Trophoblast cell (in vitro differentiated cells and primary cell): ENCODE measurements around the gene SRSF5.

ENCODE experiments used
- DNase-seq, 2 donors: peaks; one replicate each; pipeline ENCODE4 v3.0.0-alpha.2; 2016
- H2AFZ ChIP-seq: 2 replicates; pipeline ENCODE4 v1.6.1; 2013; ENCODE audit warnings: low read length, moderate library complexity, mild to moderate bottlenecking; ENCODE audit not compliant: insufficient read depth, poor library complexity
- H2AK5ac ChIP-seq: 2 replicates; pipeline ENCODE4 v1.6.1; 2013; ENCODE audit warnings: mild to moderate bottlenecking, low read length
- H2BK120ac ChIP-seq: 2 replicates; pipeline ENCODE4 v1.6.1; 2013; ENCODE audit warnings: low read length, mild to moderate bottlenecking, moderate library complexity; ENCODE audit not compliant: insufficient read depth, poor library complexity
- H2BK12ac ChIP-seq: 2 replicates; pipeline ENCODE4 v1.6.1; 2013; ENCODE audit warnings: mild to moderate bottlenecking, low read length, moderate library complexity
- H2BK5ac ChIP-seq: 2 replicates; pipeline ENCODE4 v1.6.1; 2013; ENCODE audit warnings: low read length, low read depth, moderate library complexity, mild to moderate bottlenecking; ENCODE audit not compliant: poor library complexity
- H3K14ac ChIP-seq: 2 replicates; pipeline ENCODE4 v1.6.1; 2013; ENCODE audit warnings: mild to moderate bottlenecking, low read length
- H3K18ac ChIP-seq: 2 replicates; pipeline ENCODE4 v1.6.1; 2013; ENCODE audit warnings: mild to moderate bottlenecking, low read length
- H3K23ac ChIP-seq: 2 replicates; pipeline ENCODE4 v1.6.1; 2013; ENCODE audit warnings: low read length
- H3K27ac ChIP-seq: 2 replicates; pipeline ENCODE4 v1.5.1; 2013; ENCODE audit warnings: low read depth, mild to moderate bottlenecking, inconsistent platforms, low read length, moderate library complexity
- H3K27me3 ChIP-seq: 2 replicates; pipeline ENCODE4 v1.6.1; 2013; ENCODE audit warnings: inconsistent platforms, mild to moderate bottlenecking, low read length, moderate library complexity; ENCODE audit not compliant: insufficient read depth
- H3K36me3 ChIP-seq, 2 experiments: 1 replicate in 1 of 2; 2 replicates in 1 of 2; pipeline ENCODE4 v1.6.1; 2013; ENCODE audit warnings: low read length in 2 of 2, mild to moderate bottlenecking in 2 of 2, moderate library complexity in 1 of 2; ENCODE audit not compliant: insufficient read depth in 2 of 2, control insufficient read depth in 1 of 2
- H3K4ac ChIP-seq: 2 replicates; pipeline ENCODE4 v1.6.1; 2013; ENCODE audit warnings: low read depth, mild to moderate bottlenecking, low read length, moderate library complexity
- H3K4me1 ChIP-seq, 2 experiments: 1 replicate in 1 of 2; 2 replicates in 1 of 2; pipeline ENCODE4 v1.6.1; 2013; ENCODE audit warnings: low read length in 2 of 2, mild to moderate bottlenecking in 2 of 2, moderate library complexity in 1 of 2; ENCODE audit not compliant: insufficient read depth in 2 of 2, control insufficient read depth in 1 of 2
- H3K4me2 ChIP-seq: 2 replicates; pipeline ENCODE4 v1.6.1; 2013; ENCODE audit warnings: inconsistent platforms, mild to moderate bottlenecking, low read length, moderate library complexity
- H3K4me3 ChIP-seq: 2 replicates; pipeline ENCODE4 v1.5.1; 2013; ENCODE audit warnings: mild to moderate bottlenecking, low read depth, low read length, inconsistent platforms
- H3K79me1 ChIP-seq: one replicate; pipeline ENCODE4 v1.6.1; 2013; ENCODE audit warnings: low read length
- H3K79me2 ChIP-seq: 2 replicates; pipeline ENCODE4 v1.6.1; 2013; ENCODE audit warnings: low read length, mild to moderate bottlenecking; ENCODE audit not compliant: control insufficient read depth, insufficient read depth, poor library complexity
- H3K9ac ChIP-seq: 2 replicates; pipeline ENCODE4 v1.6.1; 2013; ENCODE audit warnings: mild to moderate bottlenecking, low read length
- H3K9me3 ChIP-seq: 2 replicates; pipeline ENCODE4 v1.6.1; 2013; ENCODE audit warnings: low read depth, mild to moderate bottlenecking, control low read depth, inconsistent platforms, low read length; ENCODE audit not compliant: insufficient read depth
- H4K12ac ChIP-seq: 2 replicates; pipeline ENCODE4 v1.6.1; 2013; ENCODE audit warnings: low read depth, mild to moderate bottlenecking, low read length, moderate library complexity
- H4K8ac ChIP-seq: 2 replicates; pipeline ENCODE4 v1.6.1; 2013; ENCODE audit warnings: low read depth, mild to moderate bottlenecking, low read length, moderate library complexity
- H4K91ac ChIP-seq: one replicate; pipeline ENCODE4 v1.6.1; 2013; ENCODE audit warnings: low read depth, mild to moderate bottlenecking, low read length, moderate library complexity
- WGBS: extraction: QIAGEN DNeasy Blood & Tissue Kit; methylation state at CpG from one replicate; pipeline ENCODE4 v1.1.7; 2013; ENCODE audit warnings: missing lambda C conversion rate; ENCODE audit not compliant: insufficient read length, insufficient coverage; ENCODE audit errors: extremely low coverage; 5-methylcytosine and 5-hydroxymethylcytosine counted together

SRSF5 gene

DNA sequence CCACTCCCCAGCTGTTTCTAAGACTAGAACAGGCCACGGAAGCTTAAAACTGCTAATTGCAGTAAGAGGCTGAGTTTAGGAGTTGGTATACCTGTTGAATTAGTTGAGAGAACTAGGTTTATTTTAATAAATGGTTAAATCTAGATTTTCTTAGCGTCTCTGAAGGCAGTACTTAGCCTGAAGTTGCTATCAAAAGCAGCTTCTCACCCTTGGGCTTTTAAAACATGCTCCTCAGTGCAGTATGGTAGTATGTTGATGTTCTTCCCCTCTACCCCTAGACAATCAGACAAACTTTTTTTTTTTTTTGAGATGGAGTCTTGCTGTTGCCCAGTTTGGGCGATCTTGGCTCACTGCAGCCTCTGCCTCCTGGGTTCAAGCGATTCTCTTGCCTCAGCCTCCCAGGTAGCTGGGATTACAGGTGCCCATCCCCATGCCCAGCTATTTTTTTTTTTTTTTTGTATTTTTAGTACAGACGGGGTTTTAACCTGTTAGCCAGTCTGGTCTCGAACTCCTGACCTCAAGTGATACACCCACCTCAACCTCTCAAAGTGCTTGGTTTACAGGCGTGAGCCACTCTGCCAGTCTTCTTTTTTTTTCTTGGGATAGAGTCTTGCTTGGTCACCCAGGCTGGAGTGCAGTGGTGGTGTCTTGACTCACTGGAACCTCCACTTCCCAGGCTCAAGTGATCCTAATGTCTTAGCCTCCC is 6.8 kb downstream of the SRSF5 start:
- H3K79me1 ChIP-seq: no peaks in the 10 kb centered on the region
- H4K12ac ChIP-seq: no peak overlapping the region
- no peak overlapping the region for H3K9ac ChIP-seq
- no peak overlapping the region for H2AK5ac ChIP-seq
- H3K4me1 ChIP-seq: peaks cover 0 to 6% of the 10 kb centered on the region in 2 experiments
- H2BK12ac ChIP-seq: no peak overlapping the region
- no peak overlapping the region for H2BK120ac ChIP-seq
- H3K36me3 ChIP-seq: peaks cover 27 to 56% of the 10 kb centered on the region in 2 experiments
- H3K14ac ChIP-seq: no peak overlapping the region
- no peak overlapping the region for H3K27ac ChIP-seq
- DNase-seq: peak in 1 of 2 donors; percentile 24
- no peak overlapping the region for H4K91ac ChIP-seq
- no peak overlapping the region for H3K4me3 ChIP-seq
- H3K18ac ChIP-seq: no peak overlapping the region
- no peaks in the 10 kb centered on the region for H3K9me3 ChIP-seq
- H3K27me3 ChIP-seq: no peaks in the 10 kb centered on the region
- H3K4me2 ChIP-seq: no peak overlapping the region
- WGBS: no CpG with 5 or more reads among the region's 7 CpGs
- no peak overlapping the region for H3K4ac ChIP-seq
- no peak overlapping the region for H4K8ac ChIP-seq
- no peak overlapping the region for H3K23ac ChIP-seq
- no peak overlapping the region for H2AFZ ChIP-seq
- no peaks in the 10 kb centered on the region for H3K79me2 ChIP-seq
- H2BK5ac ChIP-seq: no peak overlapping the region

DNA sequence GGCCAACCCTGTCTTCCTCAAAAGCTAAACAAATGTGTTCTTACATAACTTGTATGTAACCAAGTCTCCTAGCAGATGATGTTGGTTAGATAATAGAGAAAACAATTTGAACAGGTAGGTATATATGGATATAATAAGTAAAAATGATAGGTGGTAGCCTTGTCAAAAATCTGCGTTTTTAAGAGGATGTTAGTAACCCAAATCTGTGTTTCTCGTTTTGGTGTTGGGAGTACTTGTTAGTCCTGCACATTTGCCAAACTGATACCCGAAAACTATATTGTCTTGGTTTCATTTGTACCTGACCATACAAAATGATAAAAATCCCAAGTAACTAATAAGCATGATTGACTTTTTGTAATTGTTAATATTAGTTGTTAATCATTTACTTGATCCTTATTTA is 8.1 kb downstream of the SRSF5 start:
- Histone ChIP-seq H3K27ac (no peak overlapping the region), H2BK5ac (no peak overlapping the region), H3K14ac (no peak overlapping the region), H4K91ac (no peak overlapping the region), H3K4ac (no peak overlapping the region), H3K4me3 (no peak overlapping the region), H4K8ac (no peak overlapping the region), H2AFZ (no peak overlapping the region), H3K9me3 (no peaks in the 10 kb centered on the region), H3K9ac (no peak overlapping the region), H3K79me1 (no peaks in the 10 kb centered on the region), H3K79me2 (no peaks in the 10 kb centered on the region), H2AK5ac (no peak overlapping the region), H3K23ac (no peak overlapping the region), H2BK120ac (no peak overlapping the region), H3K27me3 (no peaks in the 10 kb centered on the region), H3K18ac (no peak overlapping the region), H4K12ac (no peak overlapping the region), H3K4me2 (no peak overlapping the region), H3K36me3 (peaks cover 25 to 53% of the 10 kb centered on the region in 2 experiments), H2BK12ac (no peak overlapping the region), H3K4me1 (peaks cover 0 to 2% of the 10 kb centered on the region in 2 experiments)
- WGBS: no CpG with 5 or more reads among the region's 3 CpGs
- peak in 1 of 2 donors; percentile 18 for DNase-seq

DNA sequence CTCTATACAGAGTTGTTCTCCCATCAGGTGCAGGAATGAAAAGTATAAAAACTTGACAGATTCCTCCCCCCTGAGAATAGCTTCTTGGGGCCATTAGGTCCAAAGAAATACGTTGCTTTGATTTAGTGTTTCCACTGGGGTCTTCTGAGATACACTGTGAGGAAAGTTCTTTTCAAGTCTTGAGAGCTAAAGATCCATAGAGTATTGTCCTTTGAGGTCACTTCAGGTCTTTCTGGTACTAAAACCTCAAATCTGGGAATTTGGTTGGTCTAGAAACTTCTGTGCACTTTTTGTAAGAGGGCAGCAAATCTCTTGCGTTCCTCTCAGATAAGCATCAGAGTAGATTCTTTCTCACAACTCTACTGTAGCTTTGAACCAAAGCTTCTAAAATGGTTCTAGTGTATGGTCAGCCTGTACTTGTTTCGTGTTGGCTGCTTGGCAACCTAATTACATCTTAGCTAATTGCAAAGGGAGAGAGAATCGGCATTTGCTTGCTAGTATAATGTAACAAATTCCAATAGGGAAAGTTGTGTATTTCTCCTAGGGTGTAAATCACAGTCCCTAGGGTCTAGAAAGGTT is 10.0 kb downstream of the SRSF5 start:
- Histone ChIP-seq H2AK5ac (no peak overlapping the region), H3K27me3 (no peaks in the 10 kb centered on the region), H4K8ac (no peak overlapping the region), H3K79me2 (no peaks in the 10 kb centered on the region), H3K4me2 (no peak overlapping the region), H2BK12ac (no peak overlapping the region), H3K27ac (no peak overlapping the region), H3K4me3 (no peak overlapping the region), H3K4ac (no peak overlapping the region), H3K9me3 (no peaks in the 10 kb centered on the region), H3K23ac (no peak overlapping the region), H3K14ac (no peak overlapping the region), H3K4me1 (no peaks in the 10 kb centered on the region), H4K91ac (no peak overlapping the region), H3K36me3 (peaks cover 18 to 42% of the 10 kb centered on the region in 2 experiments), H3K79me1 (no peaks in the 10 kb centered on the region), H3K18ac (no peak overlapping the region), H2BK120ac (no peak overlapping the region), H2BK5ac (no peak overlapping the region), H2AFZ (no peak overlapping the region), H3K9ac (no peak overlapping the region), H4K12ac (no peak overlapping the region)
- DNase-seq: peak; percentile 23 to 77
- WGBS: no CpG with 5 or more reads among the region's 4 CpGs

DNA sequence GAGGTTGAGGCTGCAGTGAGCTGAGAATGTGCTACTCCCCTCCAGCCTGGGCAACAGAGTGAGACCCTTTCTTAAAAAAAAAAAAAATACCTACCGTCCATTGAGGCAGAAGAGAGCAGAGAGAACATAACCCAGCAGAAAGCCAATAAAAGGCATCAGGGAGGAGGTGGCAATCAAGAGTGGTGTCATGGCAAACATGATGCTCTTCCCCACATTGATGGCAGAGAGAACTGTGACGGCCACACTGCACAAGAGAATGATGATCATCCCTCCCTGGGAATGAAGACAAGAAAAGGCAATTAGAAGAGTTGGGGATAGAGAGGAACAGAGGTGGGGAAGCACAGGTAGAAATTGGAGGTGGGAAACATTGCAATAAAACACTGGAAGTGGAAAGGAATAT is 12.1 kb downstream of the SRSF5 start:
- DNase-seq: no peak
- Histone ChIP-seq H3K23ac (no peak overlapping the region), H2BK12ac (no peak overlapping the region), H3K79me1 (no peaks in the 10 kb centered on the region), H3K27ac (no peak overlapping the region), H3K9me3 (no peaks in the 10 kb centered on the region), H4K12ac (no peak overlapping the region), H3K14ac (no peak overlapping the region), H3K36me3 (peaks cover 10 to 25% of the 10 kb centered on the region in 2 experiments), H4K8ac (no peak overlapping the region), H3K27me3 (no peaks in the 10 kb centered on the region), H2AFZ (no peak overlapping the region), H2BK120ac (no peak overlapping the region), H3K9ac (no peak overlapping the region), H3K18ac (no peak overlapping the region), H3K4me1 (no peaks in the 10 kb centered on the region), H3K4me2 (no peak overlapping the region), H2AK5ac (no peak overlapping the region), H4K91ac (no peak overlapping the region), H3K79me2 (no peaks in the 10 kb centered on the region), H2BK5ac (no peak overlapping the region), H3K4me3 (no peak overlapping the region), H3K4ac (no peak overlapping the region)
- no CpG with 5 or more reads among the region's 2 CpGs for WGBS
